Upper lobe of left lung (tissue), 6 donors: ENCODE results near the gene PTPRG. TPM values are rescaled to one million over a fixed set of nuclear protein-coding genes. Genes with fewer than 3 reads are reported as not detected.

Experiments used
- ATAC-seq, 2 donors: fragments of 200-7000 bp; cut with Tn5 transposase; one replicate each; pipeline ENCODE4 v1.9.1; 2022; ENCODE audit warnings: mild to moderate bottlenecking in 2 of 2, moderate library complexity in 2 of 2; ENCODE audit not compliant: low FRiP score in 2 of 2
- DNase-seq, 2 donors: peaks; one replicate each; pipeline ENCODE4 v3.0.0-alpha.2; 2019 to 2020
- H3K27ac ChIP-seq, 4 donors: fragments of 200-600 bp; sonication (generic); one replicate each; pipeline ENCODE4 v1.5.1; 2016 to 2019
- H3K27me3 ChIP-seq, 4 donors: fragments of 200-600 bp; sonication (generic); one replicate each; pipeline ENCODE4 v1.5.1; 2017 to 2019
- H3K36me3 ChIP-seq, 4 donors: fragments of 200-600 bp; sonication (generic); one replicate each; pipeline ENCODE4 v1.5.1; 2016 to 2019
- H3K4me1 ChIP-seq, 4 donors: fragments of 200-600 bp; sonication (generic); one replicate each; pipeline ENCODE4 v1.5.1; 2018 to 2019
- H3K4me3 ChIP-seq, 4 donors: fragments of 200-600 bp; sonication (generic); one replicate each; pipeline ENCODE4 v1.5.1; 2017 to 2019; ENCODE audit warnings: mild to moderate bottlenecking in 2 of 4, moderate library complexity in 1 of 4
- H3K9me3 ChIP-seq, 4 donors: fragments of 200-600 bp; sonication (generic); one replicate each; pipeline ENCODE4 v1.5.1; 2018 to 2019
- EP300 ChIP-seq, 4 donors: sonication (generic); formaldehyde crosslinking; IDR thresholded peaks; one replicate each; pipeline ENCODE4 v1.5.1; 2017; ENCODE audit warnings: antibody characterized with exemption in 4 of 4, control low read depth in 2 of 4
- POLR2A ChIP-seq, 4 donors: fragments of 450-650 bp; IDR thresholded peaks; one replicate each; pipeline ENCODE4 v1.5.1; 2016 to 2017; ENCODE audit warnings: antibody characterized with exemption in 4 of 4, mild to moderate bottlenecking in 2 of 4
- POLR2AphosphoS5 ChIP-seq, 2 donors: sonication (generic); formaldehyde crosslinking; IDR thresholded peaks; one replicate each; pipeline ENCODE4 v1.5.1; 2017; ENCODE audit warnings: antibody characterized with exemption in 2 of 2
- WGBS, 2 donors: methylation state at CpG; one replicate each; pipeline ENCODE4 v1.1.5; 2017 to 2018; 5-methylcytosine and 5-hydroxymethylcytosine counted together
- total RNA-seq, 6 donors: library from RNA; depleted of rRNA in 4 of 6; stranded (reverse); fragments of >200 nt in 4 of 6; gene quantifications; one replicate each; pipeline versions ENCODE4 v1.1.0 to v1.2.1, GENCODE V29; 2016 to 2021
- TF ChIP-seq, protein P1 (sequence below), 6 experiments: fragments of 450-650 bp in 4 of 6; fragments of 200-600 bp in 2 of 6; sonication (generic) in 2 of 6; IDR thresholded peaks; one replicate each; pipeline ENCODE4 v1.5.1; 2016 to 2019; ENCODE audit warnings: antibody characterized with exemption in 6 of 6
- donor health status: DM: no; HTN: no; CAD: no; lungs with moderate emphysema.
- donor health status: DM: no; HTN: yes; CAD: no; lungs with severe emphysema.

PTPRG gene
- total RNA-seq, 6 donors from 2014 or later: 58.7 to 101 (median 68.8) TPM

- TF ChIP-seq, protein P1, sequence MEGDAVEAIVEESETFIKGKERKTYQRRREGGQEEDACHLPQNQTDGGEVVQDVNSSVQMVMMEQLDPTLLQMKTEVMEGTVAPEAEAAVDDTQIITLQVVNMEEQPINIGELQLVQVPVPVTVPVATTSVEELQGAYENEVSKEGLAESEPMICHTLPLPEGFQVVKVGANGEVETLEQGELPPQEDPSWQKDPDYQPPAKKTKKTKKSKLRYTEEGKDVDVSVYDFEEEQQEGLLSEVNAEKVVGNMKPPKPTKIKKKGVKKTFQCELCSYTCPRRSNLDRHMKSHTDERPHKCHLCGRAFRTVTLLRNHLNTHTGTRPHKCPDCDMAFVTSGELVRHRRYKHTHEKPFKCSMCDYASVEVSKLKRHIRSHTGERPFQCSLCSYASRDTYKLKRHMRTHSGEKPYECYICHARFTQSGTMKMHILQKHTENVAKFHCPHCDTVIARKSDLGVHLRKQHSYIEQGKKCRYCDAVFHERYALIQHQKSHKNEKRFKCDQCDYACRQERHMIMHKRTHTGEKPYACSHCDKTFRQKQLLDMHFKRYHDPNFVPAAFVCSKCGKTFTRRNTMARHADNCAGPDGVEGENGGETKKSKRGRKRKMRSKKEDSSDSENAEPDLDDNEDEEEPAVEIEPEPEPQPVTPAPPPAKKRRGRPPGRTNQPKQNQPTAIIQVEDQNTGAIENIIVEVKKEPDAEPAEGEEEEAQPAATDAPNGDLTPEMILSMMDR (IDR thresholded peaks at IDR 0.05): no peak
- TF ChIP-seq POLR2AphosphoS5 (IDR thresholded peaks at IDR 0.05) (no peak), POLR2A (IDR thresholded peaks at IDR 0.05) (no peak), EP300 (IDR thresholded peaks at IDR 0.05) (no peak)
- H3K27ac ChIP-seq: no peak overlapping the region
- no peaks in the 10 kb centered on the region for H3K9me3 ChIP-seq
- no peaks in the 10 kb centered on the region for H3K4me1 ChIP-seq
- no peak for DNase-seq
- H3K4me3 ChIP-seq: no peak overlapping the region
- H3K27me3 ChIP-seq: no peaks in the 10 kb centered on the region
- no peak for ATAC-seq
- no peaks in the 10 kb centered on the region for H3K36me3 ChIP-seq
- WGBS, 2 donors: 90% methylated on average over 5 of the region's 5 CpGs
These were observed 504.8 kb downstream of the PTPRG start for GRCh38 chr3:62065985-62066693.

DNA sequence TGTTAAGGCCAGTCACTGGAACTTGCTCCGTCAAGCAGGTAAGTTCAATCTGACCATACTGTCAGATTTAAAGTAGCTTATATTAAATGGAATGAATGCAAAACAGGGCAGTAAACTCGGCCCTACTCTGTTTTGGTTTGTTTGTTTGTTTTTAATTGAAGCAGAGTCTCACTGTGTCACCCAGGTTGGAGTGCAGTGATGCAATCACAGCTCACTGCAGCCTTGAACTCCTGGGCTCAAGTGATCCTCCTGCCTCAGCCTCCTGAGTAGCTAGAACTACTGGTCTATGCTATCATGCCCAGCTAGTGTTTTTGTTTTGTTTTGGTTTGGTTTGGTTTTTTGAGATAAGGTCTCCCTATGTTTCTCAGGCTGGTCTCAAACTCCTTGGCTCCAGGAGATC is 507.0 kb downstream of the PTPRG start:
- no peak for ATAC-seq
- TF ChIP-seq POLR2A (IDR thresholded peaks at IDR 0.05): no peak
- no peak for TF ChIP-seq EP300 (IDR thresholded peaks at IDR 0.05)
- no peak for TF ChIP-seq POLR2AphosphoS5 (IDR thresholded peaks at IDR 0.05)
- TF ChIP-seq, protein P1 (IDR thresholded peaks at IDR 0.05): no peak
- Histone ChIP-seq H3K4me1 (no peaks in the 10 kb centered on the region), H3K36me3 (no peaks in the 10 kb centered on the region), H3K9me3 (no peaks in the 10 kb centered on the region), H3K27ac (no peak overlapping the region), H3K4me3 (no peak overlapping the region), H3K27me3 (no peaks in the 10 kb centered on the region)
- DNase-seq: no peak
- WGBS, 2 donors: 79 to 82% methylated on average over 2 of the region's 2 CpGs

- Histone ChIP-seq H3K4me1 (no peaks in the 10 kb centered on the region), H3K36me3 (no peaks in the 10 kb centered on the region), H3K27ac (no peak overlapping the region), H3K9me3 (no peaks in the 10 kb centered on the region), H3K4me3 (no peak overlapping the region), H3K27me3 (no peaks in the 10 kb centered on the region)
- no peak for ATAC-seq
- WGBS, 2 donors: 57 to 64% methylated on average over 7 of the region's 7 CpGs
- TF ChIP-seq, protein P1 (IDR thresholded peaks at IDR 0.05): no peak
- no peak for TF ChIP-seq EP300 (IDR thresholded peaks at IDR 0.05)
- TF ChIP-seq POLR2A (IDR thresholded peaks at IDR 0.05): no peak
- no peak for TF ChIP-seq POLR2AphosphoS5 (IDR thresholded peaks at IDR 0.05)
- DNase-seq: no peak
These were observed 509.5 kb downstream of the PTPRG start for GRCh38 chr3:62070891-62071290.

GRCh38 chr3:62073038-62073437 is 511.7 kb downstream of the PTPRG start:
- 93 to 98% methylated on average over 1 of the region's 1 CpG for whole genome bisulfite sequencing, 2 donors
- DNase-seq: no peak
- Histone ChIP-seq H3K4me3 (no peak overlapping the region), H3K9me3 (no peaks in the 10 kb centered on the region), H3K27me3 (no peaks in the 10 kb centered on the region), H3K27ac (no peak overlapping the region), H3K36me3 (no peaks in the 10 kb centered on the region), H3K4me1 (no peaks in the 10 kb centered on the region)
- ATAC-seq: no peak
- TF ChIP-seq, protein P1 (IDR thresholded peaks at IDR 0.05): no peak
- TF ChIP-seq POLR2AphosphoS5 (IDR thresholded peaks at IDR 0.05) (no peak), EP300 (IDR thresholded peaks at IDR 0.05) (no peak), POLR2A (IDR thresholded peaks at IDR 0.05) (no peak)

GRCh38 chr3:62084558-62084957 is 523.2 kb downstream of the PTPRG start:
- H3K27me3 ChIP-seq: no peaks in the 10 kb centered on the region
- WGBS, 2 donors: 60 to 69% methylated on average over 2 of the region's 2 CpGs
- no peak overlapping the region for H3K27ac ChIP-seq
- no peak for TF ChIP-seq POLR2A (IDR thresholded peaks at IDR 0.05)
- TF ChIP-seq, protein P1 (IDR thresholded peaks at IDR 0.05): no peak
- no peak for TF ChIP-seq POLR2AphosphoS5 (IDR thresholded peaks at IDR 0.05)
- no peak for TF ChIP-seq EP300 (IDR thresholded peaks at IDR 0.05)
- no peaks in the 10 kb centered on the region for H3K36me3 ChIP-seq
- ATAC-seq (no peak), DNase-seq (no peak)
- H3K9me3 ChIP-seq: no peaks in the 10 kb centered on the region
- H3K4me1 ChIP-seq: no peaks in the 10 kb centered on the region
- no peak overlapping the region for H3K4me3 ChIP-seq
